G401 (cell line): ENCODE results near the gene DNAH17. TPM values are rescaled to one million over a fixed set of nuclear protein-coding genes. Genes with fewer than 3 reads are reported as not detected.

Source experiments
- DNase-seq: peaks from one replicate; pipeline ENCODE4 v3.0.0-alpha.2; 2015; ENCODE audit warnings: low spot score
- in situ Hi-C: cut with HindIII; loops from 2 replicates; pipeline ENCODE4 v1.10.0; 2016; ENCODE audit warnings: low sequenced_read_pairs, mixed read lengths
- total RNA-seq: library from RNA; depleted of rRNA; stranded (reverse); fragments of >200 nt; shearing (Covaris generic); gene quantifications from 2 replicates; pipeline ENCODE4 v1.2.3, GENCODE V29; 2014

DNAH17 gene
- total RNA-seq, 1 experiment from 2014 or later: not detected

GRCh38 chr17:78396441-78397337 is 180.5 kb downstream of the DNAH17 start:
- in situ Hi-C loops: no loop called here
- DNase-seq: no peak

GRCh38 chr17:78395155-78395554 is 182.0 kb downstream of the DNAH17 start:
- in situ Hi-C loops: no loop called here
- DNase-seq: no peak

GRCh38 chr17:78394209-78394608 is 183.0 kb downstream of the DNAH17 start:
- no peak for DNase-seq
- in situ Hi-C loops: no loop called here

- no peak for DNase-seq
- in situ Hi-C loops: no loop called here
Observed at GRCh38 chr17:78393575-78393974, 183.6 kb downstream of the DNAH17 start.

DNA sequence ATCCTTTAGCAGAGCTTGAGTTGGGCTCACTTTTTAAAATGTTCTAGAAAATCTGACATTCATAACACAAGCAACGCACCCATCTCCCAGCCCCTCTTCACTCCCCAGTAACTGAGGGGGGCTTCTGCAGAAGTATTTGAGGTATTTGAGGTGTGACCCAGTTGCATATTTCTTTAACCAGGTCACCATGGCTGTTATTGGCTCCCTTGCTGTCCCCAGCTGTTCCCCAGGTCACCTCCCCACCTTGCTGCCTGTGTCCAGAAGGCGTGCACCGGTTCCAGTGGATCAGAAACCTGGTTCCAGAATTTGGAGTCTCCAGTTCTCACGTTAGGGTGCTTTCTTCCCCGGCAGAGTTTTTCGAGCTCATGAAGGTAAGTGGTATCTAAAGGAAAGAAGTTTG is 184.9 kb downstream of the DNAH17 start:
- in situ Hi-C loops: no loop called here
- no peak for DNase-seq

DNA sequence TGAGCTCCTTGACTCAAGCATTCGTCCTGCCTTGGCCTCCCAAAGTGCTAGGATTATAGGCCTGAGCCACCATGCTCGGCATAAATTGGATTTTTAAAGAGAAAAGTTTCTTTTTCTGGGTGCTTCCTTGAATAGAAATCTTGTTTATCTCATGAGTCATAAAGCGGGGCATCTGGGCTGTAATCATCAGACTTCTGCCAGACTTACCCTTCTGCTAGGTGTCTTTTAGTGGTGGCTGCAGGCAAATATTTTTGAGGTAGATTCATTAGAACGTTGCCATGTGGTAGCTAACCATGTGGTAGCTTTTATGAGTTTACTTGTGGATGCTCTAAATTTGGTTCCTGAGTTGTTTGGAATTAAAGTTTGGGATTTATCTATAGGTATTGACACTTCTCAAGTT is 185.4 kb downstream of the DNAH17 start:
- DNase-seq: no peak
- in situ Hi-C loops: no loop called here

DNA sequence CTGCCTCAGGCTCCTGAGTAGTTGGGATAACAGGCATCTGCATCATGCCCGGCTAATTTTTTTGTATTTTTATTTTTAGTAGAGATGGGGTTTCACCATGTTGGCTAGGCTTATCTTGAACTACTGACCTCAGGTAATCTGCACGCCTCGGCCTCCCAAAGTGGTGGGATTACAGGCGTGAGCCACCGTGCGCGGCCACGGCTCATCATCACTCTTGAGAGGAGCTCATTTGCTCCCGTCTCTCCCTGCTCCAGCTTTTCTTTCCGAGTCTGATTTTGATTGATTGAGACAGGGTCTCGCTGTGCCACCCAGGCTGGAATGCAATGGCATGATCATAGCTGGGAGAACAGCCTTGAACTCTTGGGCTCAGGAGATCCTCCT is 186.2 kb downstream of the DNAH17 start:
- DNase-seq: no peak
- in situ Hi-C loops: no loop called here

DNA sequence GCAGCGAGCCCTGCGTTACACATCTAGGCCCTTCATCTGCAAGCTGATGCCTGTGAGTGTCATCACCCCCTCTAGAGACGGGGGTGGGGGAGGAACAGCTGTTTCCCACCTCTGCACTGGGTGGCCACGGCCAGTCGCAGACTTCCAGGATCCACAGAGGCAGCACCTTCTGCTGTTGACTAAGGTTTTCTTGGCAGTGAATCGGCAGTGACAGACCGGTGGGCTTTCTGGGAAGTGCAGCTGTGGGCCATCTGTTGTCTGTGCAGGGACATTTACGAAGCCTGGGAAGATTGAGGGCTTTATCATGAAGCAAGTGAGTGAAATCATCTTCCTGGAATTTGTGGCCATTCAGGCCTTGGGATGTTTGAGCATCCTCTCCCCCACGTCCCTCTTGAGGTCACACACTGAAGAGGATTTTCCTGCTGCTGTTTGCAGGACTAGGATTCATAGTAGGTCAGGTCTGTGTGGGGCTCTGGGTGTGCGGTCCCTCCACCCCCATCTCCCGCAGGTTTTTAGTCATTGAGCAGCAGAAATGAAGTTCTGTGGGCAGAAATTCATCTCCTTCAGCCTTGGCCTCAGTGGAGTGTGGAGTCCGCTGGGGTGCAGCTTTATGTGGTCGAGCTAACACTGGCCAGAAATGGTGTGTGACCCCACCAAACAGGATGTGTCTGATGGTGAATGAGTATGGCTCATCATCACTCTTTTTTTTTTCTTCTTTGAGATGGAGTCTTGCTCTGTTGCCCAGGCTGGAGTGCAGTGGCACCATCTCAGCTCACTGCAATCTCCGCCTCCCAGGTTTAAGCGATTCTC is 186.8 kb downstream of the DNAH17 start:
- in situ Hi-C loops: no loop called here
- DNase-seq: no peak

DNA sequence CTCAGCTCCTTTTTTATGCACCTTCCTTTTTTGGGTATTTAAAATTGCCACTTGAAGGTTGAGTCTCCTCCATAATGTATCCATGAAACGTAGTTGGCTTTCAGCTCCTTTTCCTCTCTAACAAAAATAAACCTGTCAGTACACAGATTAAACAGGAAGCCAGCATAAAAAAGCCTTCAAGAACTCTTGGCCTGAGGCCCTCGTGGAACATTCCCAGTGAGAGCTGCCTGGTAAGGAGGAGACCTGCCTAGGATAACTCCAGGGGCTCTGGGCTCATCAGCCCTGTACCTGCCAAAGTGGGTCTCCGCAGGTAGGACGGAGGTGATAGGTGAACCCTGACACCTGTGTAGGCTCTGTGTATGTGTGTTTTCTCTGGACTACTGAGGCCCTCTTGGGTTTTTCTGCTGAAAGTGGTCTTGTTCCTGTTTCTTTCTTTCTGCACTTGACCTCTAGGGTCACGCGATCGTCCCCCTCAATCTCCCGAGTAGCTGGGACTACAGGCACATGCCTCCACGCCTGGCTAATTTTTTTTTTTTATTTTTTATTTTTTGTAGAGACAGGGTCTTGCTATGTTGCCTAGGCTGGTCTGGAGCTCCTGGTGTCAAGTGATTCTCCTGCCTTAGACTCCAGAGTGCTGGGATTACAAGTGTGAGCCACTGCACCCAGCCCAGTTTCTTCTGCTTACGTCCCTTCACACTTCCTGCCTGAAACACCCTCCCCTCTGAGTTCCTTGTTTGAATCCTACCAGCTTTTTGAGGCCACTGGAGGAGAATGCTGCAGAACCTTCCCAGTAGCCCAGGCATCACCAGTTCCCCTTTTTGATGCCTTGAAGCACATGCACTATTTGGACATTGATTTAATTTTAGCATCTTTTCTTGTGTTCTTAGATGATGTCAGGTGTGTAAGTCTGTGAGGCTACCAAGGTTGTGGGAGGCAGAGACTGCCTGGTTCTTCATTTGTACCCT is 188.9 kb downstream of the DNAH17 start:
- in situ Hi-C loops: no loop called here
- no peak for DNase-seq

- in situ Hi-C loops: no loop called here
- no peak for DNase-seq
Observed at GRCh38 chr17:78384479-78385175, 192.6 kb downstream of the DNAH17 start.

GRCh38 chr17:78383725-78384471 is 193.3 kb downstream of the DNAH17 start:
- in situ Hi-C loops: no loop called here
- DNase-seq: no peak

DNA sequence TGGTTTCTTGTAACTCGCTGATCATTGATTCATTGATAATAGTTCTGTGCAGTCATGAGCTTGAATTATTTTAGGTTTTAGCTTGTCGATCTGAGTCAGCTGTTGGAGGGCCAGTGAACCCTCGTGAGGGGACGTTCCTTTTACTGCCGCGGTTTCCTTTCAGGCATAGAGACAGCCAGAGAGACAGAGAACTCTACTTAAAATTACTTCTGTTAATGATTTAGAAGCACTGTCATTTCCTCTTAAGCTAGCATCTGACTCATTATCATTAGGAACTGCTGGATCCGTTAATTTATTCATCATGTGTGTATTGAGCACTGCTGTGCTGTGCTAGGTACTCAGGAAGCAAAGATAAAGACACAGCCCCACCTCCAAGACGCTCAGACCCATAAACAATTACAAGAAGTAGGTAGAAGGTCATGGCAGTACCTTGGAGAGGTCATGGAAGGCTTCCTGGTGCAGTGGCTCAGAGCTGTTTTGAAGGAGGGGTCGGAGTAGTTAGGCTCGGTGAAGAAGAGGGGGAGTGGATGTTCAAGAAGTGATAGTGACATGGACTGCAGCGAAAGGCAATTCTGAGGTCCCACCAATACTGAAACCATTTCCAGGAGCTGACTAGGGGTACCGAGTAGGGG is 195.5 kb downstream of the DNAH17 start:
- DNase-seq: no peak

GRCh38 chr17:78380370-78380769 is 196.8 kb downstream of the DNAH17 start:
- no peak for DNase-seq
- in situ Hi-C loops: no loop called here

More for the DNA sequence above, 195.5 kb downstream of the DNAH17 start:
- in situ Hi-C loops: no loop called here

GRCh38 chr17:78379131-78379491 is 198.1 kb downstream of the DNAH17 start:
- in situ Hi-C loops: no loop called here

DNA sequence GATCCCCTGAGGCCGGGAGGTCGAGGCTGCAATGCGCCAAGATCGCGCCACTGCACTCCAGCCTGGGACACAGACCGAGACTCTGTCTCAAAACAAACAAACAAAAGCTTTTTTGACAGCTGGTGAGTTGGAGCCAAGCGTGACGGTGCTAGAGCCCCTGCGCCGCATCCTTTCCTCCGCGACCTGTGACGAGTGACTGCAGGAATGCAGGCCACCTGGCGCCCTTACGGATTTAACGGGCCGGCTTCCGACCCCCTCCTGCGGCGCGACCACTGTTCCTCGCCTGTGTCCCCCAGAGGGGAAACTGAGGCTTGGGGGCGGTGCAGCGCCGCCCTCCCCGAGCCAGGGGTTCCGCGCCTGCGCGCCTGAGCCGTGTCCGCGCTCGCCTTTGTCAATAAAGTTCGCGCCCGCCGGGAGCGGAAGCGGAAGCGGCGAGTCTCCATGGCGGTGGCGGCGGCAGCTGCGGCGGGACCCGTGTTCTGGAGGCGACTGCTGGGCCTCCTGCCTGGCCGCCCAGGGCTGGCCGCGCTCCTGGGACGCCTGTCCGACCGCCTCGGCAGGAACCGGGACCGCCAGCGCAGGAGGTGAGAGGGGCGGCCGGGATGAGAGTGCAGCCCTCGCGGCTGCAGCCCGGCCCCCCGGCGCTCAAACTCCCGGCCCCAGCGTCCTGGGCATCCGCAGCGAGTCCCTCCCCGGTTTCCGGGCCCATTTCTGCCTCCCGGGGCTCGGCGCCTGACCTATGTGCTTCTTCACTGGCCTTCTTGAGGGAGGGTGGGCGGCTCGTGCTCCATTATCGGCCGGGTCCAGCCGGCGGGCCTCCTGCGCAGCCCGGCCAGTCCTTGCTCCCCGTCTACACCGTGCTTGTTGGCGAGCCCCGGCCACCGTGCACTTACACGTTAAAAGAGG is 198.7 kb downstream of the DNAH17 start, which contains the start of gene PGS1:
PGS1 (plus strand) TSS at position 425 of the 906 bp plus-strand sequence; CDS start at position 442, 17 bp downstream.
- DNase-seq: peak; percentile 69
- in situ Hi-C loops: no loop called here

More at GRCh38 chr17:78379131-78379491, 198.1 kb downstream of the DNAH17 start:
- no peak for DNase-seq

- in situ Hi-C loops: no loop called here
- DNase-seq: no peak
Observed at GRCh38 chr17:78377858-78378224, 199.4 kb downstream of the DNAH17 start.

DNA sequence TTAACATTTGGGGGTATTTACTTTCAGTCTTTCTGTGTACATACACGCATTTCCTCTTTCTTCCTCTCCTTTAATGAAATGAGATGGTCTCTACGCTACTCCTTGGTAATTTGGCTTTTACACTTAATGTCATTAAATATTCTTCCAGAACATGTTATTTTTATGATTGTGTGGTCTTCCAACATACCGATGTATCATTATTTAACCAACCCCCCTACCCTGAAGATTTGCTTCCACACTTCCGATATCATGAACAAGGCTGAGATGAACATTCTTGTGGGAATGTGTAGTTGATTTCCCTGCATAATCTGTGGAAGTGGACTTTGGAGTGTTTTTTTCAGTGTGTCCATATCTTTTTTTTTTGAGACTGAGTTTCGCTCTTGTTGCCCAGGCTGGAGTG is 201.0 kb downstream of the DNAH17 start:
- in situ Hi-C loops: no loop called here
- no peak for DNase-seq
